ENCODE results near the gene SEMA4C.
A peak's percentile ranks its signal among the peaks of the same experiment; 100 is the strongest.

The SEMA4C gene

DNA sequence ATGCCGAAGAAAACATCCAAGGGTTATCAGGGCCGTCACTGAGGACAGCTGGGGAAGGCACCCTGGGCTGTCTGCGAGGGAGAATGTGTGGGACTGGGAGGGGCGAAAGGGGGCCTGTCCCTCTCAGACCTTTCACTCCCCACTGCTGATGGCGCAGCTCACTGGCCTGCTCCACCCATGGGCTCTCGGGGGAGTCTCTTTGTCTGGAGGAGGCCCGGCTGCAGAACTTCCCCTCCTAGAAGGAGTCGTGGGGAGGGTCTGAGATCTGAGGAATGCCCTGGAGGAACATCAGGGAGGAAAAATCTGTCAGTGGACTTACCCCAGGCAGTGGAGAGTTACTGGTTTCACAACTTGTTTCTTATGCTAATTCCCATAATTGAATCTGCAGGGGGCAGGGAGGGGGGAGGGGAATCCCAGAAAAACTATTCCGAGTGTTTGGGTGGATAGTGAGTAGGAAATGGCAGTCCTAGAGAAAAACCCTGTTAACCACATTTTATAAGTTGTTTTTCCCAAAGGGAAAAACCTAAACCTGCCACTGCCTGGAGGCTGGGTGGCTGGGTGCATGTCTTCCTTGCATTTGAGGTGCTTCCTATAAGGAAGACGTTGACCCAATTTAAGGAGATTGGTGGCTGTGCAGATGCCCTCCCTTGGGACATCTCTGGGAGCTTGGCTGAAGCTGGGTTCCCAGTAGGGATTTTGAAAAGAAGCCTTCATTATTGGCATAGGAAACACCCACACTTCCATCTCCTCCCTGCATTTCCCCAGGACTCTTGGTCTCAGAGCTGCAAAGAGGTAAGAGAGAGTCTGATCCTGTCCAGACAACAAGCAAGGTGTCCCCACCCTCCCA lies 11.7 kb upstream of the SEMA4C start:
- DNase-seq (ENCODE audit: low read depth in 3 of 3) = no peak

DNA sequence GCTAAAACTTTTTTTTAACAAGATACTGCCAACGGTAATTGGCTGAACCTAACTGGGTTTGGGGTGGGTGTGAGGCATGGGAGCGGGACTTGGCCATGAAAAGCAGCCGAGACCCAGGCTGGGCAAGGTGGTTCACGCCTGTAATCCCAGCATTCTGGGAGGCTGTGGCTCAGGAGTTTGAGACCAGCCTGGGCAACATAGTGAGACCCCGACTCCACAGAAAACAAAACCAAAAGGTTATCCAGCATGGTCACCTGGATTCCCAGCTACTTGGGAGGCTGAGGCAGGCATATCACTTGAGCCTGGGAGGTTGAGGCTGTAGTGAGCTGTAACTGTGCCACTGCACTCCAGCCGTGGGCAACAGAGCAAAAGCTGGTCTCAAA lies 11.0 kb upstream of the SEMA4C start:
- DNase-seq (ENCODE audit: low read depth in 3 of 3) = no peak

- no peak for DNase-seq (ENCODE audit: low read depth in 3 of 3)
Measured at GRCh38 chr2:96879545-96880040, 9.7 kb upstream of the SEMA4C start.

- no peak for DNase-seq (ENCODE audit: low read depth in 3 of 3)
Measured at GRCh38 chr2:96878796-96879544, 9.1 kb upstream of the SEMA4C start.

DNA sequence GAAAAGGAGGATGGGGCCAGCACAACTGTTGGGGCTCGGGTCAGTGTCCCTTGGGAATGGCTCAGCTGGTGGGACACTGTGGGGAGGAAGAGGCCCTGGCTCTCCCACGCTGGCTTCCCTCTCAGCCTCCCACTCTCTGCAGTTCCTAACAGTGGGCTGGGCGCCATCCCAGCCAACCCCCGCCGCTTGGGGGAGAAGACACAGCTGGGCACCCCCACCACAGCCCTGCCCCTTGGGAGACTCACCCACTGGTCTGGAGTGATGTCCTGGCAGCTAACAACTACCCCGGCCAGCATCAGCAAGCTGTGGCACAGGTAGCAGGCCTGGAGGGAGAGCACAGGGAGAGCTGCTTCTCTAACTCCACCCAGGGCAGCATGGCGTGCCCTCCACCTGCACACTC lies 8.3 kb upstream of the SEMA4C start:
- no peak for DNase-seq (ENCODE audit: low read depth in 3 of 3)

DNA sequence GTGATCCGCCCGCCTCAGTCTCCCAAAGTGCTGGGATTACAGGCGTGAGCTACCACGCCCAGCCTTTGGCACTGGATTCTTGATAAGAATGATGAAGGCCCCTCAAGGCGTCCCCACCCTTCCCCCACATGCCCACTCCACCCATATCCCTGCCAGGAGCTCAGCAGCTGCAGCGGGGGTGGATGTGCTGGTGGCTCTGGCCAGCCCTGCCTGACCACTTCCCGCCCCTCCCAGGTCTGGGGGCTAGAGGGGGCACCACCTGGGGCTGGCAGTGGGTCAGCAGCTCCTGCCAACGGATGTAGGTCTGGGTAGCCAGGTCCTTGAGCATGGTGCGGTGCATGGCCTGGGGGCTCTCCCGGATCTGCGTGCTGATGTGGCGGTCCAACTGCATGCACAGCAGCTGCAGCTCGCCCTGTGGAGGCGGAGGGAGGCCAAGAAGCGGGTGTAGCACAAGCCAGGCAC lies 7.8 kb upstream of the SEMA4C start:
- no peak for DNase-seq (ENCODE audit: low read depth in 3 of 3)

DNA sequence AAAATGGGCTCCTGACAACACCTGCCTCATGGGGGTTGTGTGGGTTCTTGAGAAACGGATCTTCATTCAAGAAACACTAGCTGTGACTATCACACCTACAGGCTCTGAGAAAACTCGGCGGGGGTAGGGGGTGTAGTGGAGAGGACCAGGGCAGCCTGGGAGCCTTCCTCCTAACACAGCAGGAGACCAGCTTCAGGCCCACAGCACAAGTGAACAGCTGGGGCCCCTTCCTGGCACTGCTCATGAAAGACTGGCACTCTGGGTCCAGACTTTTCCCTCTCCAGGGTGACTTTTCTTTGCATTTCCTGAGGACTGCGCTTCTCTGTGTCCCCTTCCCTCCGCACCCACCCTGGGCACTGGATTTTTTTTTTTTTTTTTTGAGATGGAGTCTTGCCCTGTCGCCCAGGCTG lies 7.2 kb upstream of the SEMA4C start:
- DNase-seq (ENCODE audit: low read depth in 3 of 3) = no peak

- no peak for DNase-seq (ENCODE audit: low read depth in 3 of 3)
Measured at GRCh38 chr2:96876269-96877041, 6.6 kb upstream of the SEMA4C start.

GRCh38 chr2:96875498-96876268 lies 5.8 kb upstream of the SEMA4C start:
- no peak for DNase-seq (ENCODE audit: low read depth in 3 of 3)

GRCh38 chr2:96874198-96874831 lies 4.4 kb upstream of the SEMA4C start:
- DNase-seq (ENCODE audit: low read depth in 3 of 3) = no peak

DNA sequence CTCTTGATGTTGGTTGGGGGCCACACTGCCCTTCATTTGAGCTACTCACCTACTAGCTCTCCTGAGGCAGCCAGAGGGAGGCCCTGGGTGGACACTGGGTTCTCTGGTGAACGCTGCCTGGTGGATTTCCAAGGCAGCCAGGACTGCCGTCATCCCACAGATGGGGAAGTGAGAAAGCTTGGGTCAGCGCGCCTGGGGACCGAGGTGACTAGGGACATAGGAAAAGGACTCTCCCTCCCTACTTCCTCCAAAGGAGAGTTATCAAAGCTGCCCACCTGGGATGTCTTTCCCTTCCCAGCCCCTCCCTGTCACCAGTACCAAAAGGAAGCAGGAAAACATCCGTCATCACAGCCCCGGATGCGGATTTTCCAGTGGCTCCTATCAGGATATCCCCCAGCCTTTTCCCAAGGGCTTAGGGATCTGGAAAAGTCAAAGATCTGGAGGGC lies 3.8 kb upstream of the SEMA4C start:
- no peak for DNase-seq (ENCODE audit: low read depth in 3 of 3)

DNA sequence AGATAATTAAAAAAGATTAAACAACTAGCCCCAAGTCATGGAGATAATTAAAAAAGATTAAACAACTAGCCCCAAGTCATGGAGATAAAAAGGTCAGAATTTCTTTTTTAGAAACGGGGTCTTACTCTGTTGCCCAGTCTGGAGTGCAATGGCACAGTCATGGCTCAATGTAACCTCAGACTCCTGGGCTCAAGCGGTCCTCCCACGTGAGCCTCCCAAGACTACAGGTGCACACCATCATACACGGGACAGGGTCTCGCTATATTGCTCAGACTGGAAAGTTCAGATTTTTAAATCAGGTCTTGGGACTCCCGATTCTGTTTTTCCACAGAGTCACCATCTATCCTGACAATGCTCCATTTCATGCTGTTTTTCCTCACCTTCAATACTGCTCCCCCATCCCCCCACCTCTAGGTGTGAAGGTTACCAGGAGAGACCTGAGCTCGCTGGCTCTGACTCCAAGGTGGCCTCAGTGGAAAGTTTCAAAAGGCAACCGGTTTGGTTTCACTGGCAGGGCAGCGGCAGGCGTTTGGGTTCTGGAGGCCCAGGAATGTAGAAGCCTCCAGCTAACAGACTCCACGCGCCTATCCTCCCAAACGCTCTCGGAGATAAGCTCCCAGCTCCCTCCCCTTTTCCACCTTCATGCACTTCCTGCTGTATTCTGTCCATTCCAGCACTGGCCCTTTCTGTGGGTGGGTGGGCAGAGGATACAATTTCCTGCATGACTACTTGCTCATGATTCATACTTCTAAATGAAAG lies 2.9 kb upstream of the SEMA4C start:
- DNase-seq (ENCODE audit: low read depth in 3 of 3) = no peak

GRCh38 chr2:96870626-96871255 lies 861 bp upstream of the SEMA4C start:
- peak in 1 of 3 experiments; percentile 55 for DNase-seq (ENCODE audit: low read depth in 3 of 3)

DNA sequence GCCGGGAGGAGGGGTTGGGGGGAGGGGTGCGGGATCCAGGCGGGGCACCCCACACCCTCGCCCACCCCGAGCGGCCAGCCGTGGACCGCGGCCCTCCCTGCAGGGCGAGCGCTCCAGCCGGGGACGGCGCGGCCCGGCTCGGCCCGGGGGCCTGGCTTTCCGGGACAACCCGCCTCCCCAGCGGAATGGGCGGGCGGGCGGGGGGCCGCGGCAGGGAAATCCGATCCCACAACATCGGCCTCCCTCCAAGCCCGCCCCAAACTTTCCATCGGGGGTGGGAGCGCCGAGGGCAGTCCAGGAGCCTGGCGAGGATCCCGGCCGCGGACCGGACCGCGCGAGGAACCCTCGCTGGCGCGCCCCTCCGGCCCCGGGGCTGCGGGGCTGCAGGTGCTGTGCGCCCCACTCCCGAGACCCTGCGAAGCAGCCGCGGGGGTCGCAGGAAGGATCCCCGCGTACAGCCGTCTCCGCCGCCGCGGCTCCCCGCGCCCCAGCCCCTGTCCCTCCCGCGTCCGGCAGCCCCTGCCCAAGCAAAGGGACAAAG lies 529 bp downstream of the SEMA4C start:
- DNase-seq (ENCODE audit: low read depth in 3 of 3) = no peak

GRCh38 chr2:96868555-96869280 lies 1.2 kb downstream of the SEMA4C start:
- DNase-seq (ENCODE audit: low read depth in 3 of 3) = peak in 1 of 3 experiments; percentile 71

- DNase-seq (ENCODE audit: low read depth in 3 of 3) = no peak
Measured at GRCh38 chr2:96867756-96868554, 1.9 kb downstream of the SEMA4C start.

DNA sequence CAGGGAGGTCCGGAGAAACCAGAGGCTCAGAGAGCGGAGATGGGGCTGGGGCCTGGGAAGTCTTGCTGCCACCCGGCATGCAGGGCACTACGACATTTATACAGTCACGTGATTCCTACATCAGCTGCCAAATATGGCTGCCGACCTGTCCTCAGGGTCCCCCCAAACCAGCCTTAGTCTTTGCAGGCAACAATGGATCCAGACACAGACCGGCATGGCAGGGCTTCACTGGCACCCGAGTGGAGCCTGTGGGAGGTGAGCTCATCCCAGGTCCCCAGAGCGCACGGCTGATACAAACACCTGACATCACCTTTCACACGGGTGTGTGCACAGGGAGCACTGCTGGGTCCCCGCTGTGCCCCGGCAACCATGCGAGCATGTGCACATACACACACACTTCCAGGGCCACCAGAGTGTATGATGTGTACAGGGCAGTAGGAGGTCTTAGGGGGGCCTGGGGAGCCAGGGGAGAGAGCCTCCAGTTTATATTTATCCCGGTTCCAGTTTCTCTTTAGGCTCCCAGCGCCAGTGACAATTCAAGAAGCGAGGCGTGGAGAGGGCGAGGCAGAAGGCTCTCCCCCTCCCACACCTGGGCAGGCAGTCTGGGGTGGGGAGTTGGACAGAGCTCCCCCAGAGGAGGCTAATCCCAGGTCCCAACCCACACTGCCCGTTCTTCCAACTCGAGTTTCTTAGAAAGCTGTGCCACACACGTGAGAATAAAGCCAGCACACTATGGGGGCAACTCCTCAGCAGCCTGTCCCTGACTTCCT lies 2.7 kb downstream of the SEMA4C start:
- no peak for DNase-seq (ENCODE audit: low read depth in 3 of 3)
